GM18858 (cell line): ENCODE results near the gene MARVELD2.
"Not testable (repeated sequence)": the region's sequence is repeated elsewhere in the genome, so short reads cannot be mapped to it uniquely, and the experiment has no call there.

ENCODE experiments used
- ATAC-seq: cut with Tn5 transposase; IDR thresholded peaks from one replicate; pipeline ENCODE4 v1.9.1; 2021; ENCODE audit not compliant: unreplicated experiment

The MARVELD2 gene, protein sequence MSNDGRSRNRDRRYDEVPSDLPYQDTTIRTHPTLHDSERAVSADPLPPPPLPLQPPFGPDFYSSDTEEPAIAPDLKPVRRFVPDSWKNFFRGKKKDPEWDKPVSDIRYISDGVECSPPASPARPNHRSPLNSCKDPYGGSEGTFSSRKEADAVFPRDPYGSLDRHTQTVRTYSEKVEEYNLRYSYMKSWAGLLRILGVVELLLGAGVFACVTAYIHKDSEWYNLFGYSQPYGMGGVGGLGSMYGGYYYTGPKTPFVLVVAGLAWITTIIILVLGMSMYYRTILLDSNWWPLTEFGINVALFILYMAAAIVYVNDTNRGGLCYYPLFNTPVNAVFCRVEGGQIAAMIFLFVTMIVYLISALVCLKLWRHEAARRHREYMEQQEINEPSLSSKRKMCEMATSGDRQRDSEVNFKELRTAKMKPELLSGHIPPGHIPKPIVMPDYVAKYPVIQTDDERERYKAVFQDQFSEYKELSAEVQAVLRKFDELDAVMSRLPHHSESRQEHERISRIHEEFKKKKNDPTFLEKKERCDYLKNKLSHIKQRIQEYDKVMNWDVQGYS

GRCh38 chr5:69414885-69415583, at the start of gene MARVELD2:
MARVELD2 (plus strand) TSS chr5:69415116; CDS start chr5:69419386, 4,270 bp downstream.
- no peak for ATAC-seq

DNA sequence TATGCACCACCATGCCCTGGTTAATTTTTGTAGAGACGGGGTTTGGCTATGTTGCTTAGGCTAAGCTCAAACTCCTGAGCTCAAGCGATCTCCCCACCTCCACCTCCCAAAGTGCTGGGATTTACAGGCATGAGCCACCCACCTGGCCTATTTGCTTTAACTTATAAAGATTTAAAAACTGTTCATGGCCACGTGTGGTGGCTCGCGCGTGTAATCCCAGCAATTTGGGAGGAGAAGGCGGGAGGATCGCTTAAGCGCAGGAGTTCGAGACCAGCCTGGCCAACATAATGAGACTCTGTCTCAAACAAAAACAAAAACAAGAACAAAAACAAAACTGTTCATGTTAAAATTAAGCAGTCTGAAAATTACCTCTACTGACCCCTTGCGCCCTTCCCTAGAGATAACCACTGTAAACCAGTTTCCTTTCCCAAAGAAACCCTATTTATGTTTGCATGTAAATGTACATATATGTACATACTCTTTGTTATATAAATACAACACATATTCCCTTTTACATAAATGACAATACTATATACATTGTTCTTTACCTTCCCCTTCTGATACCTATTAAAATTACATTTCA, 47.1 kb upstream of the MARVELD2 start:
- no peak for ATAC-seq

GRCh38 chr5:69368458-69369339, 46.2 kb upstream of the MARVELD2 start:
- peak; percentile 19 for ATAC-seq

DNA sequence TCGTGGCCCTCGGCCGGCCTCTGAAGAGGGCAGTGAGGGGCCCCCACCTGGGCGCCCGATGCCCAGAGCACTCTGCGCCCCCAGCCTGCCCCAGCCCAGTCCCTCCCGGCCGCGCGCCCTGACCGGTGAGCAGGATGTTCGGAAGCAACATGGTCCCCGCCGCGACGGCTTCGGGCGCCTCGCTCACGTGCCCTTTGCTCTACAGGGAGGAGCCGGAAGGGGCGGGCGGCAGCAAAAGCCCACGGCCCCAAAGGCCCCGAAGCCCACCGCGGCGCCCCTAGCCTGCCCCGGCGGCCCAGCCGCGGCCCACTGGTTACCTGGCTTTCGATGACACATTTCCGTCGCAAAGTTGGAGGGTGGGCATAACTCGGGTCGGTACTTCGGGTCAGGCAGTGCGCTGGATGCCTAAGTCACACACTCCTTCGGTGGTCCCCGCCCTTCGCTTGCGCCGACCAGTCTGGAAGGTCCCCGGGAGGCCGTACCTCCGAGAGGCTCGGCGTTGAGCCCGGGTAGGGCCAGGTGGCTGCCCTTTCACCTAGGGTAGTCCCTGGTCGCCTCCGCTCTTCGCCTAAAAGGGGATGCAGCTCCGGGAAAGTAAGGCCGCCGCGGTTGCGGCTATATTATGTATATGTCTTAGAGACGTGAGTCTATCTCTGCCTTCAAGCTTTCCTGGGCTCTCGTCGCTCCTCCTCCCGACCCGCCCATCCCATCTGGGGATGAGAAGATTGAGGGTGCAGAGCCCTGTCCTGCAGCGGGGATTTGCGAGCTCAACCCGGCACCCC, 45.4 kb upstream of the MARVELD2 start, which contains the start of the genes AK6, RAD17 and TAF9:
Gene AK6 (minus strand): TSS at position 181 of the 782 bp plus-strand sequence. CDS start 30 bp downstream, at position 151.
Gene RAD17 (plus strand): TSS at position 479 of the 782 bp plus-strand sequence. CDS start 2,391 bp downstream, outside the sequence.
Gene TAF9 (minus strand): TSS at position 181 of the 782 bp plus-strand sequence. CDS start 3,783 bp downstream, outside the sequence.
- ATAC-seq = peak; percentile 75

- not testable (repeated sequence) for ATAC-seq
Observed at GRCh38 chr5:69370335-69370734, 44.6 kb upstream of the MARVELD2 start.

DNA sequence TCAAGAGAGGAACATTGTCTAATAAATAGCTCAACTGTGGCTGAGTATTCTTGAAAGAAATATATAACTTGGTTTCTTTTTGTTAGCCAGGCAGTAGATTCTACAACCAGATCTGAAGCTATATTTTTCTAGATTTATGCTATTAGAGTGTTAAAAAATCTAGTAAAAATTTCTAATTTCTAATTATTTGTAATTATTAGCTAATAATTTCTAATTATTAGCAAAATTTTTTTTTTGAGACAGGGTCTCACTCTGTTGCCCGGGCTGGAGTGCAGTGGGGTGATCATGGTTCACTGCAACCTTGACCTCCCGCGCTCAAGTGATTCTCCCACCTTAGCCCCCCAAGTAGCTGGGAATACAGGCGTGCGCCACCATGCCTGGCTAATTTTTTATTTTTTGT, 42.5 kb upstream of the MARVELD2 start:
- ATAC-seq = no peak

- peak; percentile 64 for ATAC-seq
Observed at GRCh38 chr5:69374911-69375446, 39.9 kb upstream of the MARVELD2 start.

DNA sequence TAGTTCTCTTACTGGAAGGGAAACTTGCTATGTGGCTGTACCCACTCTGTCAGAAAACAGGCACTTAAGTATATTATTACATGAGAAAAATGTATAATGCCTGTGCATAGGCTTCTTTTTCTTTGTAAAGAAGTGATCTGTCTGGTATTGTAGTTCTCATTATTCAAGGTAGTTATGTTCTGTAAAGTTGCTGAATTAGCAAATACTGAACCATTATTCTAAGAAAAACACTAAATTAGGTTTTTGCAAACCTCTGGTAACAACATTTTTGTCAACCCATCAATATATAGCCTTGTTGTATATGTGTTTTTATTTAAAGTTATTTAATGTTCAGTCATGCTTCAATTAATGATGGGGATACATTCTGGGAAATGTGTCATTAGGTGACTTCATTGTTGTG, 36.5 kb upstream of the MARVELD2 start:
- ATAC-seq = no peak

DNA sequence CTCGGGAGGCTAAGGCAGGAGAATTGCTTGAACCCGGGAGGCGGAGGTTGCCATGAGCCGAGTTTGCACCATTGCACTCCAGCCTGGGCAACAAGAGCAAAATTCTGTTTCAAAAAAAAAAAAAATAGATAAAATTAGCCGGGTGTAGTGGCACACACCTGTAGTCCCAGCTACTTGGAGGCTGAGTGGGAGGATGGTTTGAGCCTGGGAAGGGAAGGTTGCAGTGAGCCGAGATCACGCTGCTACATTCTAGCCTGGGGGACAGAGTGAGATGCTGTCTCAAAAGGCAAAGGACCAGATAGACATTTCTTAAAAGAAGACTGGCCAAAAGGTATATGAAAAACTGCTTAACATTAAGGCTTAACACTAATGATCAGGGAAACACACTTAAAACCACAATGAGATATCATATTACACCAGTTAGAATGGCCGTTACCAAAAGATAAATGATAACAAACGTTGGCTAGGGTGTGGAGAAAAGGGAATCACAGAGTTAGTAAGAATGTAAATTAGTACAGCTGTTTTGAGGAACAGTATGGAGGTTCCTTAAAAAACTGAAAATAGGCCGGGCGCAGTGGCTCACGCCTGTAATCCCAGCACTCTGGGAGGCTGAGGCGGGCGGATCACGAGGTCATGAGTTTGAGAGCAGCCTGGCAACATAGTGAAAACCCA, 10.1 kb upstream of the MARVELD2 start:
- no peak for ATAC-seq

DNA sequence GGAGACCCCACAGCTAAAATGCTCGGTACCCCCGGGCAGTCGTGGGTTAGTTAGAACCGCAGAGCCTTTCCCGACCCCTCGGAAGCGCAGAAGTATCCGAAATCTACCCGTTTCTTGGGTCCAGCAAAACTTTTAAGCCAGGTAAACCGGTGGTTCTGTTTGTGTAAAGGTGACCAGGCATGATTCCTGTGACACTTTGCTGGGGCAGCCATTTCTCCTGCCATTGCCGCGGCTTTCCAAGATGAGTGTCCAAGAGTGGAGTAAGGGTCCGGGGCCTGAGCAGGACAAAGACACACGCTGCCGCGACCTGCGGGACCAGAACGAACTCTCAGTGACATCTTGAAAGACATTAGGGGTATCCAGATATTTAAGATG, 655 bp downstream of the MARVELD2 start:
- no peak for ATAC-seq

GRCh38 chr5:69416180-69416579, 1.3 kb downstream of the MARVELD2 start:
- no peak for ATAC-seq

DNA sequence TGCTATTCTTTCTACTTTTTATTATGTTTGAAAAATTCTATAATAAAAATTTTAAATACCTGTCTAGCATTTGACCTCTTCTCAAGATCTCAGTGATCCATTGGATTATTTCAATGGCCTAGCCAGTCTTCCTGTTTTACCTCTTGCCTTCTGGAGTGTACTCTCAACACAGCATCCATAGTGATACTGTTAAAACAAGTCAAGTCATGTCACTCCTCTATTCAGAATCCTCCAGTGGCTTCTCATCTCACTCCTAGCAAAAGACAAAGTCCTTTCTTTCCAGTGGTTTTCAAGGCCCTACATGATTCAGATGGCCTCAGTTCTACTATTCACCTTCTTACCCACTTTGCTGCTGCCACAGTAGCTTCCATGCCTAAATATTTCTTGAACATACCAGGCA, 1.8 kb downstream of the MARVELD2 start:
- no peak for ATAC-seq

DNA sequence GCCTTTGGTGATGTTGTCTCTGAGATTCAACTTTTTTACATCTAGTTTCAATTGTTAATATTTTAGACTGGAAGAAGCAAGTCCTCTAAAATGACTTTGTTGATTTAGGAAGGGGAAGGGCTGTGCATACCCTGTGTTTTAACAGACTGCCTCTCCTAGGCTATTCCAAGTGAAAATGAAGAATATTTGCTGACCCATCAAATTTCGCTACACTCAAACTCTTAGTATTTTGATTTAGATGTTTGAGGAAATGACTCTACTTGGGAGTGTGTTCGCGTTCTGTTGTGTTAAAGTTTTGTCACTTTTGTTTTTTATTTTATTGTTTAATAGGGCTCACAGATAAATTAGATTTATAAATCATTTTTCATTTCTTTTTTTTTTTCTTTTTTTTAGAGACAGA, 3.6 kb downstream of the MARVELD2 start:
- ATAC-seq = no peak

DNA sequence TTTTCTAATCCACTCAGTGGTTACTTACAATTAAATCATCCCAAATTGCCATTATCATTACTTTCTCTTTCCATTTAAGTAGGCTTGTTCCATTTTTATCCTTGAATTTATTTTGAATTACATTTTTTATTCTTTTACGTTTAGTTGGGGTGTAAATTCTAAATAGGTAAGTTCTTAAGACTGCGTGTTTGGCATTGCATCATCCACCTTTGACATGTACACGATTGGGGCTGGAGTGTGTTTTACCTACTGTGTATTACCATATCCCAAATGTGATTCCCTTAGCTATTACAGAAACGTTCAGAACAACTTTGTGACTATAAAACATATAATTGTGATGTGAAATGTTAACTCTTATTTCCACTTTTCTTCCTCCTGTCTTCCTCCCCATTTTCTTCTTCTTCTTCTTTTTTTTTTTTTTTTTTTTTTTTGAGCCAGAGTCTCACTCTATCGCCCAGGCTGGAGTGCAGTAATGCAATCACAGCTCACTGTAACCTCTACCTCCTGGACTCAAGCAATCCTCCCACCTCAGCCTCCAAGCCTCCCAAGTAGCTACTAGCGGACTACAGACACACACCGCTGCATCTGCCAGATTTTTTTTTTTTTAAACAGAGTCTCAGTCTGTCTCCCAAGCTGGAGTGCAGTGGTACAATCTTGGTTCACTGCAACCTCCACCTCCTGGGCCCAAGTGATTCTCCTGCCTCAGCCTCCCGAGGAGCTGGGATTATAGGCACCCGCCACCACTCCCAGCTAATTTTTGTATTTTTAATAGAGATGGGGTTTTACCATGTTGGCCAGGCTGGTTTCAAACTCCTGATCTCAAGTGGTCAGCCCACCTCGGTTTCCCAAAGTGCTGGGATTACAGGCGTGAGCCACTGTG, 16.7 kb downstream of the MARVELD2 start:
- ATAC-seq = no peak

DNA sequence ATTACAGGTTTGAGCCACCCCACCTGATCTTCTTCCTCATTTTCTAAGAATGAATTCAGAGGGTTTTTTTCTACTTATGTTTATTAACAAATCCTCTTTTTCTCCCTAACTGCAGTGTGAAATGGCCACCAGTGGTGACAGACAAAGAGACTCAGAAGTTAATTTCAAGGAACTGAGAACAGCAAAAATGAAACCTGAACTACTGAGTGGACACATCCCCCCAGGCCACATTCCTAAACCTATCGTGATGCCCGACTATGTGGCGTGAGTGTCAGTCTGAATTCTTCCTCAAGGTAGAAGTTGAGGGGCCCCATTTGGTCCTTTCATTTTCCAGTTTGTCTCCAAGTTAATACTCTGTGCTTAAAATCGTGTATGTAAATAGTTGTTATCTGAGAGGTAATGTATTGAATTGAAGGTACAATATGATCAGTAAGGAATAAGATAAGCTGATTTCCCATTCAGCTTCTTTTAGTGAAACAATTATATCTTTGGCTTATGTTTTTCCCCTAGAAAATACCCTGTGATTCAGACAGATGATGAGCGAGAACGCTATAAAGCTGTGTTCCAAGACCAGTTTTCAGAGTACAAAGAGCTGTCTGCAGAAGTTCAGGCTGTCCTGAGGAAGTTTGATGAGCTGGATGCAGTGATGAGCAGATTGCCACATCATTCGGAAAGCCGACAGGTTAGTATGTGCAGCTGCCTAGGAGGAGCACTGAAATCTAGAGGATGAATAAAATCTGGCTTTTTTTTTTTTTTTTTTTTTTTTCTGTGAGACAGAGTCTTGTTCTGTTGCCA, 17.7 kb downstream of the MARVELD2 start:
- ATAC-seq = peak; percentile 54

DNA sequence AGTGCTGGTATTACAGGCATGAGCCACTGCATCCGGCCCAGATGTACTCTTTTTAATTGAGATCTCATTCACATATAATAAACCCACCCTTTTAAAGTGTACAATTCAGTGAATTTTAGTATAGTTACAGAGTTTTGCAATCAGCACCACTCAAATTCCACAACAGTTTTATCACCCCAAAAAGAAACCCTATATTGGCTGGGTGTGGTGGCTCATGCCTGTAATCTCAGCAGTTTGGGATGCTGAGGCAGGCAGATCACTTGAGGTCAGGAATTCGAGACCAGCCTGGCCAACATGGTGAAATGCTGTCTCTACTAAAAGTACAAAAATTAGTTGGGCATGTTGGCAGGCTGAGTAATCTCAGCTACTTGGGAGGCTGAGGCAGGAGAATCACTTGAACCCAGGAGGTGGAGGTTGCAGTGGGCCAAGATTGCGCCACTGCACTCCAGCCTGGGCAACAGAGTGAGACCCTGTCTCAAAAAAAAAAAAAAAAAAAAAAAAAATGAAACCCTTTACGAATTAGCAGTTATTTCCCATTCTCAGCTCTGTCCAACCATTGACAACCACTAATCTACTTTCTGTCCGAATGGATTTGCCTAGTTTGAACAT, 20.5 kb downstream of the MARVELD2 start:
- not testable (repeated sequence) for ATAC-seq
